Suppressor macrophage treated with lipopolysaccharide for 1 hour (primary cell): Measurements from ENCODE around the gene SLC32A1.

Experiments
- DNase-seq, 3 donors: peaks; one replicate each; pipeline ENCODE4 v3.0.0-alpha.2; 2020 to 2022

Gene SLC32A1

GRCh38 chr20:38755324-38755910 is 31.1 kb downstream of the SLC32A1 start:
- no peak for DNase-seq

GRCh38 chr20:38757145-38757775 is 33.0 kb downstream of the SLC32A1 start:
- no peak for DNase-seq

DNA sequence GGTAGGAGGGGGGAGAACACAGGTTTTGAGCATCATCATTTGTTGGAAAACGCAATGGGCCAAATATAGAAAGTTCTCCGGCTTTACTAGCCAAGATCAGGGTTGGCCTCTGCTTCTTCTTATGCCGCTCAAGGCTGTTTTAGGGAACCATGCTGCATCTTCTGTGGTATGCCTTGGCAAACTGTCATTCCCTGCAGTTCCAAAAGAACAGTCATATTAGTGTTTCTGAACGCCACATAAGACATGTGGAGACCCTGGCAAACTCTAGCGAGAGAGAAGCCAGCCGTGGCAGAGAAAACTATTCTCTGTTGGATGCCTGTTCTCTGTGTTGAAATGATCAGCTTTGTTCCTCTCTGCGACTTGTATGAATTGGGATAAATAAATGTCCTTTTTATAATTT is 34.8 kb downstream of the SLC32A1 start:
- no peak for DNase-seq

GRCh38 chr20:38760978-38761377 is 36.7 kb downstream of the SLC32A1 start:
- DNase-seq = no peak

GRCh38 chr20:38762174-38762573 is 37.9 kb downstream of the SLC32A1 start:
- no peak for DNase-seq

DNA sequence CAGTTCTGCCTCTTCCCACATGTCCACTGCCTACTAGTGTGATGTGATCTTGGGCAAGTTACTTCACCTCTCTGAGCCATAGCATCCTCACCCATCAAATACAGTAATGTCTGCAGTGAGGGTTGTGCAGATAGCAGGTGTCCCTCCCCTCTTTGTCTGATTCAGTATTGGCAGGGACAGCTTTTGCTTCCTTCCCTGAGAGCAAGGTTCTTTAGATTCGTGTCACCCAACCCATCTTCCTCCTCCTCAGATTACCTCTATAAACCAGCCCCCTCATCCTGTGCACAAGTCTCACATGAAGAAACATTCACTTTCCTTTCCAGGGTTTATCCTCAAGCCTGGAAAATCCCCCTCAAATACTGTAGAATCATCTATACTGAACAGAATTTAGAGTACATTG is 39.3 kb downstream of the SLC32A1 start:
- DNase-seq = peak; percentile 18 to 29 (median 22)

- DNase-seq = peak; percentile 69 to 81 (median 77)
These were observed 40.5 kb downstream of the SLC32A1 start for GRCh38 chr20:38764567-38765318.

- no peak for DNase-seq
These were observed 41.8 kb downstream of the SLC32A1 start for GRCh38 chr20:38766071-38766470.

GRCh38 chr20:38769376-38770295 is 45.4 kb downstream of the SLC32A1 start:
- no peak for DNase-seq

DNA sequence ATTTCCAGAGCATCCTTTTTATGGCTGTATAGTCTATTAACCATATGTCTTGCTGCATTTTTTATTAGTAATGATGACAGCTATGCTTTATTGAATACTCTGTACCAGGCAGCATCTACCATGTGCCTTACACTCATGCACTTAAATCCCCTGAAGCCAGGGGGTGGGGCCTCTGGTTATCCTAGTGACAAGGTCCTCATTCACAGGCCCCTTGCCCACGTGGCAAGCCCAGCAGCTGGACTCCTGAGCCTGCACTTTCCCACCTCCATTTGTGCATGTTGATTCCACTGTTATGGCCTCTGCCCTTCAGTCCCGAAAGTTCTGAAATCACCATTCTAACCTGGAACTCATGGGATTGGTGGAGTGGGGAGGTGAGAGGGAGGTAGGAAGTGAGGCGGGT is 46.3 kb downstream of the SLC32A1 start:
- DNase-seq = no peak

- DNase-seq = no peak
These were observed 46.7 kb downstream of the SLC32A1 start for GRCh38 chr20:38770970-38771369.

- DNase-seq = no peak
These were observed 47.3 kb downstream of the SLC32A1 start for GRCh38 chr20:38771621-38772020.

DNA sequence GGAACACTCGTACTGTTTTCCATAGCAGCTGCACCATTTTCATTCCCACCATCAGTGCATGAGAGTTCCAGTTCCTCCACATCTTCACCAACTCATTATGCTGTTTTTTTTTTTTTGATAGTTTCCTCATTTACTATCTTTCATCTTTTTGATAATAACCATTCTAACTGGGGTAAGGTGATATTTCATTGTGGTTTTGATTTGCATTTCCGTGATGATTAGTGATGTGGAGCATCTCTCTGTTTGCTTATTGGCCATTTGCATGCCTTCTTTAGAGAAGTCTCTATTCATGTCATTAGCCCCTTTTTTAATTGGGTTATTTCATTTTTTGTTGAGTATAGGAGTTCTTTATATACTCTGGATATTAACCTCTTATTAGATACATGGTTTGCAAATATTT is 49.9 kb downstream of the SLC32A1 start:
- no peak for DNase-seq

GRCh38 chr20:38776363-38776762 is 52.1 kb downstream of the SLC32A1 start:
- no peak for DNase-seq
